ENCODE results near the gene MYBPC1.
A peak's percentile ranks its signal among the peaks of the same experiment; 100 is the strongest.

Gene MYBPC1

GRCh38 chr12:101599771-101600484 lies 5.2 kb downstream of the MYBPC1 start:
- DNase-seq, result no peak

- DNase-seq, result no peak
These were observed 9.4 kb downstream of the MYBPC1 start for GRCh38 chr12:101604132-101604531.

- DNase-seq, result no peak
These were observed 13.1 kb downstream of the MYBPC1 start for GRCh38 chr12:101607894-101608293.

- no peak for DNase-seq
These were observed 13.7 kb downstream of the MYBPC1 start for GRCh38 chr12:101608301-101609133.

- DNase-seq, result no peak
These were observed 14.4 kb downstream of the MYBPC1 start for GRCh38 chr12:101609198-101609597.

- DNase-seq, result no peak
These were observed 17.6 kb downstream of the MYBPC1 start for GRCh38 chr12:101612160-101612916.

GRCh38 chr12:101616027-101616494 lies 21.3 kb downstream of the MYBPC1 start:
- DNase-seq, result no peak

GRCh38 chr12:101619026-101619786 lies 24.4 kb downstream of the MYBPC1 start:
- no peak for DNase-seq

- DNase-seq, result peak in 1 of 56 donors; percentile 11
These were observed 25.3 kb downstream of the MYBPC1 start for GRCh38 chr12:101619858-101620761.

GRCh38 chr12:101620762-101621133 lies 26.0 kb downstream of the MYBPC1 start:
- DNase-seq, result no peak

- DNase-seq, result no peak
These were observed 33.9 kb downstream of the MYBPC1 start for GRCh38 chr12:101628676-101629075.

- DNase-seq, result no peak
These were observed 40.0 kb downstream of the MYBPC1 start for GRCh38 chr12:101634724-101635123.

- no peak for DNase-seq
These were observed 43.2 kb downstream of the MYBPC1 start for GRCh38 chr12:101637936-101638335.

GRCh38 chr12:101642115-101643067 lies 47.6 kb downstream of the MYBPC1 start:
- peak in 3 of 56 donors; percentile 0 to 9 (median 3) for DNase-seq

GRCh38 chr12:101647711-101648110 lies 52.9 kb downstream of the MYBPC1 start:
- DNase-seq, result no peak

- no peak for DNase-seq
These were observed 53.4 kb downstream of the MYBPC1 start for GRCh38 chr12:101648195-101648594.

GRCh38 chr12:101650346-101651117 lies 55.8 kb downstream of the MYBPC1 start:
- DNase-seq, result no peak

- DNase-seq, result no peak
These were observed 58.3 kb downstream of the MYBPC1 start for GRCh38 chr12:101653030-101653429.
